Measurements from ENCODE around the gene RAPGEF3.
A peak's percentile ranks its signal among the peaks of the same experiment; 100 is the strongest.

Gene RAPGEF3

DNA sequence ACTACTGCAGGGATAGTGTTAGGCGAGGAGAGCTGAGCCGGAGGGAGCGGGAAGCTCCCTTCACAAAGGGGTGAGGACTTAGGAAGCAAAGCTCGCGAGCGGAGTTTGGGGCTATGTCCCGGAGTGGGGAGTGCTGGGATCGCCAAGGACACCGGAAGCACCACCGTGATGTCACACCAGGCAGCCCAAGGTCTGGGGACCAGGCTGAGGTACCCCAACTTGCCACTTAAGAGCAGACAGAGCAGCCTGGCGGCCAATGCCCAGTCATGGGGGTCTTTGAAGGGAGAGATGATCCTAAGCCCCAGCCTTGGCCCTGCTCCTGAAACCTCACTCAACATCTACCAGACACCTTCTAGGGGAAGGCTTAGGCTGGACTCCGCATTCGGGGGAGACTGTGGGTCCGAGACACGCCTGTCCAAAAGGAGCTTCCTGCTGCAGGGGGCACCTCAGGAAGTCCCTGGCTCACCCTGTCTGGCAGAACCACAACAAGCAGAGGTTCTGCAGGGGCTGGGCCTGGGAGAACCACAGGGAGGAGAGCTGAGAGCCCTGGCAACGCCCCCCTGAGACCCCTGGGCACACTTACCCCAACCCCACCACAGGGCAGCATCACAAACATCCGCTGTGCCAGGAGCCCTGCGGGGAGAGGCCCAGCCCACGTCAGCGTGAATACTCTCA is 32.1 kb upstream of the RAPGEF3 start:
- DNase-seq = no peak

DNA sequence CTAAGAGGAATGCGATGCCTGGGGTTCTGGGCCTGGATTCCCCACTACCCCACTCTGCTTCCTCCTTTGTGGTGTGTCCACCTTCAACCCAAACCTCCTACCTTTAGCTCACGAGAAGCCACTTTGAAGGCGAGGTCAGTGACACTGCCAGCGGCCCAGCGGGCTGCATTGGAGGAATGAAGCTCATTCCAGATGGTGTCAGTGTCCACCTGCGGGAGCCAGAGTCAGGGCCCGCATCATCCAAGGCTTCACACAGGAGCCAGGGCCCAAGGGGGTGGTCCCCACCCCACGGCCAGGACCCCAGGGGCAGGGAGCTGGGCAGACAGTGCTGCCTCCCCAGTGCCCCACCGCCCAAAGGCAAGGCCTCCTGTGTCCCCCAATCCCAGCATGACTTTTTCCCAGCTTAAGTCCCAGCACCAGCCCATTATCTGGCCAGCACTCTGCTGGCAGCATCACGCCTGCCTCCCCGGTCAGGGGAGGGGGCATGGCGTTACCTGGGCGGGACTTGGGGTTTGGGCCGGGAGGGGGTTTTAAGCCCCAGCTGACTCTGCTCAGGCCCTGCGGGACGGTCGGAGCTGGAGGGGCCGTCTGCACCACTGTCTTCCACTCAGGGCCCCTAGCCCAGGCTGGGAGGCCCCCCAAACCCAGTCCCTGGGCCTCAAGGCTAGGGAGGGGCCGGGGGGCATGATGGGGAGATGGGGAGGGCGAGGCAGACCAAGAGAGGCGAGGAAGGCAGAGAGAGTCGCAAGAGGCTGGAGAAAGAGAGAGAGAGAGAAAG is 31.2 kb upstream of the RAPGEF3 start:
- DNase-seq = no peak

- DNase-seq = no peak
Observed at GRCh38 chr12:47789141-47789540, 30.5 kb upstream of the RAPGEF3 start.

DNA sequence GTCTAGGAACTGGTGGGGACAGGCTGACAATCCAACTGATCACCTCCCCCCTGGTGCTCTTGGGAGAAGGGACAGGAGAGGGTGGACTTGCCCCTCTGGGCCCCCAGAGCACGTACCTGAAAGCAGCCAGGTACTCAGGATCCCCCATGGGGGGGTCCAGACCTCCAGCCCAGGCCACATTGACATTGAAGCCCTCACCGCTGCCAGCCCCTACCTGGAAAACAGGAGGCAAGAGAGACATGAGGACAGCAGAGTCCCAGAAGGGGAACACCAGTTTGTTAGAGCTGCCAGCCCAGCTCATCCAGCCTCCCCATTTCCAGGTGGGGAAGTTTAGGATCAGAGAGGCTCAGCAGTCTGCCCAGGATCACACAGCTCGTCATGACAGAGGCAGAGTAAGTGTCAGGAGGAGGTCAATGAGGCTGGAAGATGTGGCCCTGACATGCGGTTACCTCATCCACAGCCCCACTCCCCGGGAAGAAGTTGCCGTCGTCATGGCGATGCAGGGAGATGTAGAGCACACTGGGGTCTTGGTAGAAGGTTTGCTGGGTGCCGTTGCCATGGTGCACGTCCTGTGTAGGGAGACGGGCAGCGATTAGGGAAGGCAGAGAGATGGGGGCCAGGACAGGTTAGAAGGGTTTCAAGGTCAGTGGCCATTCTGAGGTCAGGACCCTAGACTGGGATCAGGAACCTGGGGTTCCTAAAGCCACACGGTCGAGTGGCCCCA is 29.1 kb upstream of the RAPGEF3 start:
- DNase-seq = no peak

GRCh38 chr12:47786662-47787280 is 28.1 kb upstream of the RAPGEF3 start:
- no peak for DNase-seq

DNA sequence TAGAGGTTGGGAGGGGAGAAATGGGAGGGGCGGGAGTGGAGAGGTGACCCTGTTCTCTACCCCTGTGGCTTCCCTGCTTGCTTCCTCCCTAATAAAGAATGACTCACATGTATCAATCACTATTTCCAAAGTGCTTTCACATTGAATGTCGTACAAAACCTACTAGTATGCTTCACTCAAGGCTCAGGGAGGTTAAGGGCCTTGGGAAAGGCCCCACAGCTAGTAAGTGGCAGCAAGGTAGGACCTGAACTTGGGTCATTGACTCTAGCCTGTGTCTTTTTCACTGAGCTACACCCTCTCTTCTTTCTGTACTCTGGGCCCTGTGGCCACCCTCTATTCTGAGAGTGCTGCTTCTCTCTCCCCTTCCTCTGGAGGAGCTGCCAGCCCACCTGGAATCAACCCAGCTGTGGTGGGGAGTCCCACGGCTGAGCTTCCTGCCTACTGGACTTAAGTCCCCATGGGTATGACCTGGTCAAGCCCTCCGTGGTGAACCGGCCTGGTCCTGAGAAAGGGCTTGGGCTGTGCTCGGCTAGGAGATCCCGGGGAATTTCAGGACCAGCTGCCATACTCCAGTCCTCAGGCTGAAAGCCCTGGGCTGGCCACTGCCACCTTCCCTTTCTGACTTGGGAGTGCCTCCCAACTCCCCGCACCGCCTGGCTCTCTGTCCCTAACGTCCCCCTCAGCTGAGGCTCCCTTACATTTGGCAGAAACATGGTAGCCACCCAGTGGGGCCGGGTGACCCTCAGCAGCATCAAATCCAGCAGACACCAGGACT is 27.4 kb upstream of the RAPGEF3 start:
- no peak for DNase-seq

- no peak for DNase-seq
Observed at GRCh38 chr12:47785036-47785886, 26.6 kb upstream of the RAPGEF3 start.

DNA sequence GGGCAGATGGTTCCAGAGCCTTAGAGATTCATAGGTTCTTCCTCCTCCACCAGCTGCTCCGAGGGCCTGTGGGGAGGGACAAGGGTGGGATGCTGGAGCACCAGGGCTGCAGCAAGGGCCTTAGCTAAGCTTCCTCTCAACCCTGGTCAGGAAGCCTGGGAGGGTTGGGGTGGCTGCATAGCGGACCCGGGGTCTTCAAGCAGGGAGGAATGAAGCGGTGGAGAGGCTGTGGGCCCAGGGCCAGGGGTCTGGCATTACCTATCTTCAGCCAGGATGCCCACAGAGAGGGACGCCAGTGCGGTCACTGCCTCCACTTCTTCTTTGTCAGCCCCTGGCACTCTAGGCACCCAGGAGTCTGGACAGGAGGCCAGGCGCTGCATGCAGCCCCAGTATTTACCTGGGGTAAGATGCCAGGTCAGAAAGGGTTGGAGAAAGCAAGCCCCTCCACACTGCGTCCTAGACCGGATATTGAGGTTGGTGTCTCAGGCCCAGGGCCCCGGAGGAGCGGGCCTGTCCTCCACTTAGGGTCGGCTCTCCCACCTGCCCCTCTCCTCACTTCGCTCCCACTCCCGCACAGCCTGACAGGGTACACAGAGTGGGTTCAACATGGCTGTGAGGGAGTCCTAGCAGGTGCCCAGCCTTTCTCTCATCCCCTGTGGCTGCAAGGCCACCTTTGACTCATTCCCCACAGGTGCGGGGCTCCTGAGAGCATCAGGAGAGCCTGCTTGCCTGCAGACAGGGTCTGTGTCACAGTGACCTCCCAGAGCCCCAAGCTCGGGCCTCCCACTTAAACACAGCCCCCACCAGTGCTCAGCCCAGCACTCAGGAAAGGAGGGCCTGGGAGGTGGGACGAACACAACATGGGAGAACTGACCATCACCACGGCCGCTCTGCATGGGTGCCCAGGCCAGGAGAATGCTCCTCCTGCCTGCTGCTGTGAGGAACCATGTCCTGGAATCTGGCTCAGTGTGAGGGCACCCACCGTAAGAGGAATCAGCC is 25.4 kb upstream of the RAPGEF3 start:
- DNase-seq = no peak

DNA sequence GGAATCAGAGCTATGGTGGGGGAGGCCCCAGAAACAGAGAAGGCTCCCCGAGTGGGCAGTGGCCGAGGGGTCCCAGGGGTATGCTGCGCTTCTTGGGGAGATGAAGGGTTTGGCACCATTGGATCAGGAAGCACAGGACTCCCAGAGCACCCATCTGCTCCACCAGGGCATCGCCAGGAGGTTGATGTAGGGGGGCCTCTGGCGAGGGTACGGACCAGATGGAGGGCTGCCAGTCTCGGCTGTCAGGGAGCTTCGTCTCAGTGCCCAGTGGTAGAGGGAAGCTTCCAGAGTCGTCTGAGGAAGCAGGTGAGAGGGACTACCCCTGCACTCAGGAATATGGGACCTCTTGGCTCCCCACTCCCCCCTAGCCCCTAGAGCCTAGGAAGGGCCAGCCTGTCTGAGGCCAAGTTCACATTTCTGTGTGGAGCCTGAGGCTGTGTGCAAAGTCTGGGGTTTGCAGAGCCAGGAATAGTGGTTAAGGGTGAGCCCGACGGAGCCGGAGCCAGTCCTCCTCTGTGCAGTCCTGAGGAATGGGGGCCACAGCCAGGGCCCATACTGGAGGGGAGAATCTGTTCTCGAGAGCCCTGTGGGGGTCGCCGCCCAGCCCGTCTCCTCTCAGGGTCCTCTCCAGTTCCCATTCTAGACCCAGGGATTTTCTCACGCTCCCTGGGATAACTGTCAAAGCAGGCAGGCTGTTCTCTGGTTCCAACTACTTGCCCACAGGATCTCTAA is 24.5 kb upstream of the RAPGEF3 start:
- no peak for DNase-seq

DNA sequence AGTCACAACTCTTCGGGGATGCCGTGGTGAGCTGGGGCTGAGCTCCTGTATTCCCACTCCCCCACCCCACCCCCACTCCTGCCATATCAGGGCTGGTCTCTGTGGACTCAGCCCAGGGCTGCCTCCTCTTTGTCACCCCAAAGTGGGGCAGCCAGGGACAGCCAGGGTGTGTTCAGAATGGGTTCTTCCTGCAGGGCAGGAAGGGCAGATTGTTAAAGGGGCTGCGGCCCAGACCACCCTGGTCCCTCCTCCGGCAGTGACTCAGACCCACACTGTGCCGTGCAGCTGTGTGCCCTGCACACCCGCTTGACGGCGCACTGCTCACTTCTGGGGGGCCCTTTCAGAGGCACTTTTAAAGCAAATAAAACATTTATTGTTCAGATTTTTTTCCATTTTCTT is 23.7 kb upstream of the RAPGEF3 start:
- DNase-seq = no peak

- no peak for DNase-seq
Observed at GRCh38 chr12:47781479-47782371, 23.0 kb upstream of the RAPGEF3 start.

DNA sequence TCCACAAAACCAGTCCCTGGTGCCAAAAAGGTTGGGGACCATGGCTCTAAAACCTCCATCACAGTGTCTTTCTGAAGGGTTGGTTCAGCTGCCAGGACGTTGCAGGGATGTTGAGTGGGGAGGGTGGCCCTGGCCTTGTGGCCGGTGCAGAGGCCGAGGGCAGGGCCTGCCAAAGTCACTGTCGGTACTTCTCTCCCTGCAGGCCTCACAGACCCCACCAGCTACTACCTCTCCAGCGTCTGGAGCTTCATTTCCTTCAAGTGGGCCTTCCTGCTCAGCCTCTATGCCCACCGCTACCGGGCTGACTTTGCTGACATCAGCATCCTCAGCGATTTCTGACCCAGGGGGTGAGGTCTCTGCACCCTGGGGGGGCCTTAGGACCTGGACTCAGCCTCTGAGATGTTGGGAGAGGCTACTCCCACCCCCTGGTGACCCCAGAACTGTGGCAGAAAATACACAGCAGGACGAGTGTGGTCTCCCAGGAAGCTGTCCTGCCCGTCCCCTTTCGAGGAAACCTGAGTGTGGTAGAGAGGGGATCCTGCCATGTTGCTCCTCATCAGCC is 21.3 kb upstream of the RAPGEF3 start:
- no peak for DNase-seq

GRCh38 chr12:47779301-47779942 is 20.7 kb upstream of the RAPGEF3 start:
- peak; percentile 21 for DNase-seq

GRCh38 chr12:47778881-47779280 is 20.2 kb upstream of the RAPGEF3 start:
- DNase-seq = no peak

DNA sequence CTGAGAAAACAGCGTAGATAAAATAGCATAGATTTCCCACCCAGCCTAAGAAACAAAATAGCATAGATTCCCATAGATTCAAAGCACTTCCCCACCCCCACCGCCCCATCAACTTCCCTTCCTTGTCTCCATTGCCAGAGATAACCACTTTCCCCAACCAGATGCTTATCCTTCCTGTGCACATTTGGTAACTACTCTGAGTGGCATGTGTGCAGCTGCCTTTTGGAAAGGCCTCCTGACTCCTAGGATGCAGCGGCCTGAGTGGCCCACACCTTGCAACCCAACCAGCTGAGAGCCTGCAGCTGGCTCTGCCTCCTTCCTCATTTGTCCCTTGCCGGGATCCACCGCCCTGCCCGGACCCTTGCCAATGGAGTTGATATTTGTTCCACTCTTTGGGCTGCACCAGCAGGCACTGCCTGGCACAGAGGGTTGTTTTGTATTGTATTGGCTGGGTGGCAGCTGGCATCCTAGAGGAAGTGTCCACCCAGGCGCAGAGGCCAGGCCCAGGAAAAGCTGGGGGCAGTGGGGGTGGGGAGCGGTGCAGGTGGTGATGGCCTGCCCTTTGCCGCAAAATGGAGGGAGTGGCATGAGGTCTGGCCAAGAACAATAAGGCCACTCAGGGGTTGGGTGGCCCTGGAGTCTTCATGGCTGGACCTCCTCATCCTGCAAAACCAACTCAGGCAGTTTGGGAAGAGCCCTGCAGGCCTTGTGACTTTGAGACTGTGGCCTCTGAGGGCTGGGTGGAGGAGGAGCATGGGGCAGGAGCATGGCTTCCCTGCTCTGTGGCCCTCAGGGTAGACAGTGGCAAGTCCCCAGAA is 19.3 kb upstream of the RAPGEF3 start:
- no peak for DNase-seq

DNA sequence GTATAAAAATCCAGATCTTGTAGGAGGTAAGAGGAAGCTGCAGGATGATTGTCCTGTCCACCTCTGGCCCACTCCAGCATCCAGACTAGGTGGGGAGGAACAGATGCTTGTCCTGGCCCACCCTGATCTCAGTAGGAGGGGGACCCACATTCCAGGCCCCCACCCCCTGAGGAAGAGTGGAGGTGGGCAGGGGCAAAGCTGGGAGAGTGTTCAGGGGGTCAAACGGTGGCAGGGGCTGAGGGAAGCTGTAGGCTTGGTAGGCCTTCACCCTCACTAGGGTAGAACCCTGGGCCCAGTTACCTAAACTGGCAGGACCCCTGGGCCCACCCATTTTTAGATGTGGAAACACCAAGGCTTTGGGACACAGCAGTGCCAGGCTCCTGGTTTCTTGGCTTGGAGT is 18.5 kb upstream of the RAPGEF3 start:
- no peak for DNase-seq
